EH (cell line): ENCODE data around the gene COL4A2.
A peak's percentile ranks its signal among the peaks of the same experiment; 100 is the strongest.

Experiments
- DNase-seq: peaks from one replicate; pipeline ENCODE4 v3.0.0-alpha.2; 2015; ENCODE audit warnings: low read depth

COL4A2 gene

GRCh38 chr13:110536006-110536693 is 229.1 kb downstream of the COL4A2 start:
- no peak for DNase-seq

GRCh38 chr13:110538632-110539031 is 231.5 kb downstream of the COL4A2 start:
- DNase-seq: no peak

- no peak for DNase-seq
Measured at GRCh38 chr13:110539894-110540293, 232.8 kb downstream of the COL4A2 start.

GRCh38 chr13:110540871-110541525 is 233.9 kb downstream of the COL4A2 start:
- DNase-seq: no peak

GRCh38 chr13:110541526-110541920 is 234.4 kb downstream of the COL4A2 start:
- DNase-seq: peak; percentile 68

- DNase-seq: no peak
Measured at GRCh38 chr13:110542169-110542796, 235.2 kb downstream of the COL4A2 start.

GRCh38 chr13:110546378-110546777 is 239.3 kb downstream of the COL4A2 start:
- DNase-seq: no peak

- peak; percentile 88 for DNase-seq
Measured at GRCh38 chr13:110546926-110547325, 239.8 kb downstream of the COL4A2 start.

GRCh38 chr13:110548891-110549794 is 242.1 kb downstream of the COL4A2 start:
- DNase-seq: no peak

- no peak for DNase-seq
Measured at GRCh38 chr13:110549795-110550160, 242.7 kb downstream of the COL4A2 start.

GRCh38 chr13:110551284-110551683 is 244.2 kb downstream of the COL4A2 start:
- DNase-seq: no peak

- DNase-seq: no peak
Measured at GRCh38 chr13:110552767-110553166, 245.7 kb downstream of the COL4A2 start.

GRCh38 chr13:110553417-110553816 is 246.3 kb downstream of the COL4A2 start:
- no peak for DNase-seq

- no peak for DNase-seq
Measured at GRCh38 chr13:110554227-110554836, 247.2 kb downstream of the COL4A2 start.

- DNase-seq: no peak
Measured at GRCh38 chr13:110554946-110555345, 247.9 kb downstream of the COL4A2 start.

GRCh38 chr13:110555601-110556223 is 248.6 kb downstream of the COL4A2 start:
- DNase-seq: no peak

- no peak for DNase-seq
Measured at GRCh38 chr13:110556224-110556606, 249.1 kb downstream of the COL4A2 start.

- DNase-seq: no peak
Measured at GRCh38 chr13:110557082-110557481, 250.0 kb downstream of the COL4A2 start.

GRCh38 chr13:110557610-110558305 is 250.7 kb downstream of the COL4A2 start:
- no peak for DNase-seq

- peak; percentile 47 for DNase-seq
Measured at GRCh38 chr13:110559429-110559943, 252.4 kb downstream of the COL4A2 start.

- no peak for DNase-seq
Measured at GRCh38 chr13:110559986-110560385, 252.9 kb downstream of the COL4A2 start.
